NCI-H1694 treated with DMSO at 0.1 percent for 48 hours (cell line): Measurements from ENCODE around the gene THAP2.

Experiments
- DNase-seq: peaks from one replicate; lab custom pipeline; 2025; lab: John Stamatoyannopoulos, UW

THAP2 gene

DNA sequence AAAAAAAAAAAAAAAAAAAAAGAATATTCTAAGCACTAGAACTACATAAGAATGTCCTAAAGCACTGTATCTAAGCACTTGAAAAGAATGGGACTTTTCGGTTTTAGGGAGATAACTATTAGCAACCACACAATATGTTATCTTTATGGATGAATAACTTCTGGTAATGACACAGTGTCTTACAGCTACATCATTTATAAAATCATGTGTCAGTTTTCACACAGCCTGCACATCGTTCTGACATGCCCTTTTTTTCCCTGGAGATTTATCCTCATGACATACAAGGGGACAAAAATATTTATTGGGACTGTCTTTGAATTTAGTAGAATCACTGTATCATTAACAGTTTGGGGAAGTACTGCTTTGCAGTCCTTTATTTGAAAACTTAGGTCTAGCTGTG lies 39.1 kb downstream of the THAP2 start:
- peak; percentile 82 for DNase-seq

DNA sequence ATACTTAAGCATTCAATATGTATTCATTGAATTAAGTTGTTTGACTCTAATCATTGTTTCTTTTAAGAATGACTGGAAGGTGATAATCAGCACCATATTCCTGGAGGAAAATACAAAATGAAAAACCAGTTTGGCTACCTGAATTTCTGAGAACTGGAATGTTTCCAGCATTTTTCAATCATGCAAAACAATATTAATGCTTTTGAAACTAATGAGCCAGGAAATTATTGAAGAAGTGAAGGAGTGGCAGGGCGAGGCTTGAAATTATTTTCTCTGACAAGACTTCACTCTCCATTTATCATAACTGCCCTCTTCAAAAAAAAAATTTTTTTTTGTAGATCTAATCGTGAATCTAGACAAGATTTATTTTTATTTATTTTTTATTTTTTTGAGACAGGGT lies 40.8 kb downstream of the THAP2 start:
- DNase-seq: no peak

GRCh38 chr12:71708658-71709057 lies 44.6 kb downstream of the THAP2 start:
- DNase-seq: no peak

DNA sequence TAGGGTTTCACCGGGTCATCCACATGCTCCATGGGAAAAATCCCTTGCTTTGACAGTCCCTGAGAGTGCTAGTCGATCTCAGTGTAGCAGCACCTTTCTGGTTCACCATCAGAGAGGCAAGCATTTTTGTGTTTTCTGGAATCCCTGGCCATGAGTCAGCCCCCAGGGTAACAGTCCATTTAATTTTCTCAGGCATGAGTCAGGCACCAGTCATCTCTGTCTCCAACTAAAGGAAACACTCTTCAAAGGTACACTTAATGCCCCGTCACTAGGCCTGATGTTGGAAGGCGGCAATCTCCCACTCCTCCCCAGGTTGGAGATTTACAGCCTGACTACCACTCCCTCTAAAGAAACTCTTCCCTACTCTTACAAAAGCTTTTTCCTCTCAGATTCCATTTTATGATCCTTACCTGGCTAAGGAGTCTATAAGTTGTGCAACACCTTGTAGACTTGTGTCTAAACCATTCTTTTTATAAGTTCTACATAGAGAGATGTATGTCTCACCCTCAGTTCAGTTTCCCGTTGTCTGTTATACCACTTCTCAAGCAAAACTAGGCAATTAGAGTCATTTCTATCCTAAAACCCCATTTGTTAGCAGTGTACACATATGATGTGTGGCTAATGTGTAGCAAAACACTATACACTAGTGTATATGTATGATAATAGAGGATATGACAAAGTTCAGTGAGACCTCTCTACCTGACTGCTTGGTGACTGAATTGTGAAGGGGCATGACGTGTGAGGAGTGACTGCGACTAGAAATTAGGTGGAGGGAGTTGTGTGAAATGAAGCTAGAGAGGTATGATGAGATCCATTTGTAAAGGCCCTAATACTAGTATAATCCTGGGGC lies 46.4 kb downstream of the THAP2 start:
- no peak for DNase-seq

DNA sequence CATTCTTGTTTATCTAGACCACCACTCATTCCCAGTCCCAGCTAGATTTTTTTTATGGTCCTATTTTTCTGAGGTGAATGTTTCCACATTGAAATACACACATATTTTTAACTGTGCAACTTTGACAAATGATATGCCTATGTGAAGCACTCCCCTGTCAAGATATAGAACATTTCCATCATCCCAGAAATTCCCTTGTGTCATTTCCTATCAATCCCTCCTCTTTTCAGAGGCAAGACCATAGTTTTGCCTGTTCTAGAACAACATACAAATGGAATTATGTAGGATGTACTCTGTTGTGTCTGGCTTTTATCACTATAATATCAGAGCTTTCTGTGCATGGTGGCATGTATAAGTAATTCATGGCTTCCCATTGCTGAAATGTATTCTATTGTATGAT lies 54.5 kb downstream of the THAP2 start:
- no peak for DNase-seq

- no peak for DNase-seq
Measured at GRCh38 chr12:71719647-71720370, 55.7 kb downstream of the THAP2 start.

GRCh38 chr12:71721783-71722505 lies 57.8 kb downstream of the THAP2 start:
- no peak for DNase-seq

- no peak for DNase-seq
Measured at GRCh38 chr12:71725011-71725410, 60.9 kb downstream of the THAP2 start.

DNA sequence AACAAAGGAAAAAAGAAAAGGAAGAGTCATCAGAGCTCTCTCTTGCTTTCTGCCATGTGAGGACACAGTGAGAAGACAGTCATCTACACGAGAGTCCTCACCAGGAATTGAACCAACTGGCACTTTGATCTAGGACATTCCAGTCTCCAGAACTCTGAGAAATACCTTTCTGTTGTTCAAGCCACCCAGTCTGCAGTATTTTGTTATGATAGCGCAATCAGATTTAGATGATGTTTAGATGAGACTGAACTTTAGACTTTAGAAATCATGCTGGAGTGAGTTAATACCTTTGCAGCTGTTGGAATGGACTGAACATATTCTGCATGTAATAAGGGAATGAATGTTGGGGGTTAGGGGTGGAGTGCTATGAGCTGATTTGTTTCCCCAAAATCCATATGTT lies 62.4 kb downstream of the THAP2 start:
- no peak for DNase-seq

GRCh38 chr12:71727958-71728357 lies 63.9 kb downstream of the THAP2 start:
- DNase-seq: no peak
